CD8-positive, alpha-beta memory T cell (primary cell): ENCODE results near the gene FANCC. TPM values are rescaled to one million over a fixed set of nuclear protein-coding genes. Genes with fewer than 3 reads are reported as not detected.

Source experiments
- CTCF ChIA-PET: fragments of 350-600 bp; sonication (Branson Sonifier 250); formaldehyde crosslinking; loops from one replicate; lab custom pipeline; 2021; ENCODE audit warnings: antibody characterized with exemption; lab: Charles Lee
- POLR2A ChIA-PET: fragments of 350-600 bp; sonication (Branson Sonifier 250); formaldehyde crosslinking; loops from one replicate; lab custom pipeline; 2021; ENCODE audit warnings: antibody characterized with exemption; lab: Charles Lee
- DNase-seq, 5 donors: peaks; one replicate each; pipeline versions ENCODE4 v3.0.0 to v3.0.0-alpha.2; 2020 to 2022; ENCODE audit warnings: mixed read lengths in 1 of 5
- H3K27ac ChIP-seq: one replicate; pipeline ENCODE4 v1.7.0; 2013; ENCODE audit warnings: low read depth, mild to moderate bottlenecking, low read length, moderate library complexity
- H3K27me3 ChIP-seq: 2 replicates; pipeline ENCODE4 v1.7.0; 2013; ENCODE audit warnings: low read length, mild to moderate bottlenecking; ENCODE audit not compliant: insufficient read depth, poor library complexity, severe bottlenecking
- H3K36me3 ChIP-seq: 2 replicates; pipeline ENCODE4 v1.7.0; 2013; ENCODE audit warnings: mild to moderate bottlenecking, low read length, moderate library complexity; ENCODE audit not compliant: insufficient read depth
- H3K4me1 ChIP-seq: 2 replicates; pipeline ENCODE4 v1.7.0; 2013; ENCODE audit warnings: mild to moderate bottlenecking, low read length, moderate library complexity; ENCODE audit not compliant: insufficient read depth
- H3K4me3 ChIP-seq: 2 replicates; pipeline ENCODE4 v1.7.0; 2013; ENCODE audit warnings: mild to moderate bottlenecking, low read length
- H3K9me3 ChIP-seq: 2 replicates; pipeline ENCODE4 v1.7.0; 2013; ENCODE audit warnings: mild to moderate bottlenecking, low read length
- H3K27ac Mint-ChIP-seq, 8 donors: one replicate each; pipeline ENCODE4 v1.8.0; 2020 to 2021; ENCODE audit warnings: mixed read lengths in 8 of 8, mild to moderate bottlenecking in 6 of 8, inconsistent platforms in 3 of 8, moderate library complexity in 3 of 8
- H3K27me3 Mint-ChIP-seq, 2 donors: one replicate each; pipeline ENCODE4 v1.8.0; 2020 to 2021; ENCODE audit warnings: mixed read lengths in 2 of 2, mild to moderate bottlenecking in 1 of 2, moderate library complexity in 1 of 2
- H3K36me3 Mint-ChIP-seq, 3 donors: one replicate each; pipeline ENCODE4 v1.8.0; 2020 to 2021; ENCODE audit warnings: mixed read lengths in 3 of 3, inconsistent platforms in 1 of 3, mild to moderate bottlenecking in 1 of 3
- H3K4me1 Mint-ChIP-seq, 3 donors: one replicate each; pipeline ENCODE4 v1.8.0; 2020 to 2021; ENCODE audit warnings: mixed read lengths in 3 of 3, inconsistent platforms in 1 of 3, mild to moderate bottlenecking in 1 of 3
- H3K4me3 Mint-ChIP-seq, 7 donors: one replicate each; pipeline ENCODE4 v1.8.0; 2020 to 2021; ENCODE audit warnings: mixed read lengths in 7 of 7, mild to moderate bottlenecking in 6 of 7, moderate library complexity in 4 of 7, inconsistent platforms in 2 of 7
- H3K9me3 Mint-ChIP-seq, 5 donors: one replicate each; pipeline ENCODE4 v1.8.0; 2020 to 2022; ENCODE audit warnings: mixed read lengths in 5 of 5, mild to moderate bottlenecking in 3 of 5, moderate library complexity in 2 of 5, inconsistent platforms in 1 of 5
- polyA plus RNA-seq: library from polyadenylated mRNA; unstranded; fragments of 300-500 nt; fragmentation: Illumina TruSeq; gene quantifications from one replicate; pipeline ENCODE4 v1.2.3, GENCODE V29; 2021
- total RNA-seq, 2 experiments: library from RNA; stranded (reverse); gene quantifications; one replicate each; pipeline ENCODE4 v1.2.3, GENCODE V29; 2021

FANCC gene
- total and polyA plus RNA-seq, 3 experiments from 2014 or later, result 2.7 to 18.5 (median 18.0) TPM

DNA sequence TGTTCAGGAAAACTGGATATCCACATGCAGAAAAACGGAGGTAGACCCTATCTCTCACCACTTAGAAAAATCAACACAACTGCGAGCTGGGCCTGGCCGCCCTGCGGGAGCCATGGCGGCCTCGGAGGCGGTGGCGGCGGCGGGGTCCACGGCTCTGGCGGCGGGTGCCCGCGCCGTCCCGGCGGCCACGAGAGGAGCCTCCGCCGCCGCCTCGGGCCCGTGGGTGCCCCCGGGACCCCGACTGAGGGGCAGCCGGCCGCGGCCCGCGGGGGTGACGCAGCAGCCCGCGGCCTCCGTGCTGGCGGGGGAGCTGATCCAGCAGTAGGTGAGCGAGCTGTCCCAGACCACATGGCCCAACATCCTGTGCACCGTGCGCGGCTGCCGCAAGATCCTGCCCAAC is 25.3 kb downstream of the FANCC start:
- ChIA-PET CTCF (no interaction called here), POLR2A (no interaction called here)
- H3K27me3 Mint-ChIP-seq, result no peaks in the 10 kb centered on the region
- Histone ChIP-seq H3K27me3 (no peaks in the 10 kb centered on the region), H3K9me3 (no peaks in the 10 kb centered on the region), H3K4me3 (no peak overlapping the region), H3K36me3 (no peaks in the 10 kb centered on the region), H3K27ac (no peak overlapping the region), H3K4me1 (no peaks in the 10 kb centered on the region)
- peaks cover 0 to 3% (median 0%) of the 10 kb centered on the region in 5 donors for H3K9me3 Mint-ChIP-seq
- DNase-seq, result no peak
- no peak overlapping the region for H3K27ac Mint-ChIP-seq
- H3K4me1 Mint-ChIP-seq, result no peaks in the 10 kb centered on the region
- peaks cover 0 to 10% (median 2%) of the 10 kb centered on the region in 3 donors for H3K36me3 Mint-ChIP-seq
- no peak overlapping the region for H3K4me3 Mint-ChIP-seq

- H3K9me3 ChIP-seq, result no peaks in the 10 kb centered on the region
- Mint-ChIP-seq H3K36me3 (peaks cover 0 to 21% (median 0%) of the 10 kb centered on the region in 3 donors), H3K4me1 (no peaks in the 10 kb centered on the region), H3K27ac (peak overlapping the region in 1 of 8 donors; percentile 35), H3K27me3 (no peaks in the 10 kb centered on the region), H3K9me3 (peaks cover 6 to 15% (median 9%) of the 10 kb centered on the region in 5 donors), H3K4me3 (no peak overlapping the region)
- H3K4me3 ChIP-seq, result no peak overlapping the region
- H3K27ac ChIP-seq, result no peak overlapping the region
- DNase-seq, result no peak
- ChIA-PET CTCF (no interaction called here), POLR2A (no interaction called here)
- H3K27me3 ChIP-seq, result no peaks in the 10 kb centered on the region
- no peaks in the 10 kb centered on the region for H3K36me3 ChIP-seq
- no peaks in the 10 kb centered on the region for H3K4me1 ChIP-seq
These were observed 31.4 kb downstream of the FANCC start for GRCh38 chr9:95286151-95286550.

- Mint-ChIP-seq H3K27ac (peak overlapping the region in 1 of 8 donors; percentile 11), H3K36me3 (peaks cover 1 to 20% (median 4%) of the 10 kb centered on the region in 3 donors), H3K4me3 (no peak overlapping the region), H3K9me3 (peaks cover 14 to 23% (median 17%) of the 10 kb centered on the region in 5 donors), H3K4me1 (no peaks in the 10 kb centered on the region), H3K27me3 (no peaks in the 10 kb centered on the region)
- Histone ChIP-seq H3K27me3 (no peaks in the 10 kb centered on the region), H3K36me3 (no peaks in the 10 kb centered on the region), H3K9me3 (no peaks in the 10 kb centered on the region), H3K4me1 (no peaks in the 10 kb centered on the region), H3K4me3 (no peak overlapping the region), H3K27ac (no peak overlapping the region)
- POLR2A ChIA-PET, result no interaction called here
- CTCF ChIA-PET, result no interaction called here
- DNase-seq, result no peak
These were observed 32.2 kb downstream of the FANCC start for GRCh38 chr9:95285307-95285706.

DNA sequence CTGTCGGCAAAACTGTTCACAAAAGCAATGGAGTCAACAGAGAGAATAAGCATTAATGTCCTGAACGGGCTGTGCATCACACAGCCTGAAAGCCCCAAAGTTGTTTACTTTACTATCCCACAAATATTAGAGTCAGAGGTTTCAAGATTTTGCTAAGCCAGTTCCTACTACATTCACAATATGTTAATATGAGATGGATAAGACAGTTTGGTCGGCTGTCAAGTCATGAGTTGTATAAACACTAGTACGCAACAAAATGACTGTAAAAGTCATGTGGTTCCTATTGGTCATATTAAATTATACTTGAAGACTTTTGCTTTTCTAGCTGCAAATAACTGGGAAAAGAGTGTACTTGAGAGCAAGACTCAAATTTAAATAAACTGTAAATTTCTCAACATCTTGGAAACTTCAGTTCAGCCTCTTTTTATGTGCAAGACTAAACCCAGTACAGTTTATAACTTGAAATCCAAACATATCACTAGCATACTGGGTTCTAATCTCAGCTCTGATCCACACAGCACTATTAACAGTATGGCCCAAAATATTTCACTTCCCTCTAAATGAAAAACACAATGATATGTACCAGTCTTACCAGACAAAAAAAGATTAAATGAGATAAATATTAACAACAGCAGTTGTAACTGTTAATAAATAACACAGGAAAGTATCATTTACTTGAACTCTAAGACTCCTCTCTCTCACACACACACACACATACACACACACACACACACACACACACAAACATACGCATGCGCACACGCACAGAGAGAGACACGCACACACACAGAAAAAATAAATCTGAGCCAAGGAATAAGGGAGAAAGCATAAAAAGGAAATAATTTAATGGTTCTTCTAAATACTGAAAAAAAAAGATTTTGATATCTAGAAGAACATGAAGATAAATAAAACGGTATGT is 33.1 kb downstream of the FANCC start:
- DNase-seq, result no peak
- peaks cover 1 to 26% (median 6%) of the 10 kb centered on the region in 3 donors for H3K36me3 Mint-ChIP-seq
- Histone ChIP-seq H3K9me3 (no peaks in the 10 kb centered on the region), H3K27ac (no peak overlapping the region), H3K36me3 (no peaks in the 10 kb centered on the region), H3K27me3 (no peaks in the 10 kb centered on the region), H3K4me1 (no peaks in the 10 kb centered on the region), H3K4me3 (no peak overlapping the region)
- H3K9me3 Mint-ChIP-seq, result peaks cover 22 to 27% (median 23%) of the 10 kb centered on the region in 5 donors
- CTCF ChIA-PET, result no interaction called here
- no peaks in the 10 kb centered on the region for H3K27me3 Mint-ChIP-seq
- no peaks in the 10 kb centered on the region for H3K4me1 Mint-ChIP-seq
- H3K27ac Mint-ChIP-seq, result no peak overlapping the region
- H3K4me3 Mint-ChIP-seq, result no peak overlapping the region
- POLR2A ChIA-PET, result no interaction called here

- Mint-ChIP-seq H3K4me1 (no peaks in the 10 kb centered on the region), H3K27me3 (no peaks in the 10 kb centered on the region), H3K36me3 (peaks cover 1 to 27% (median 6%) of the 10 kb centered on the region in 3 donors), H3K9me3 (peaks cover 22 to 32% (median 26%) of the 10 kb centered on the region in 5 donors), H3K27ac (no peak overlapping the region), H3K4me3 (no peak overlapping the region)
- no peak for DNase-seq
- ChIA-PET POLR2A (no interaction called here), CTCF (no interaction called here)
- H3K36me3 ChIP-seq, result no peaks in the 10 kb centered on the region
- no peaks in the 10 kb centered on the region for H3K4me1 ChIP-seq
- no peak overlapping the region for H3K4me3 ChIP-seq
- H3K9me3 ChIP-seq, result no peaks in the 10 kb centered on the region
- no peak overlapping the region for H3K27ac ChIP-seq
- H3K27me3 ChIP-seq, result no peaks in the 10 kb centered on the region
These were observed 33.8 kb downstream of the FANCC start for GRCh38 chr9:95283673-95284072.

DNA sequence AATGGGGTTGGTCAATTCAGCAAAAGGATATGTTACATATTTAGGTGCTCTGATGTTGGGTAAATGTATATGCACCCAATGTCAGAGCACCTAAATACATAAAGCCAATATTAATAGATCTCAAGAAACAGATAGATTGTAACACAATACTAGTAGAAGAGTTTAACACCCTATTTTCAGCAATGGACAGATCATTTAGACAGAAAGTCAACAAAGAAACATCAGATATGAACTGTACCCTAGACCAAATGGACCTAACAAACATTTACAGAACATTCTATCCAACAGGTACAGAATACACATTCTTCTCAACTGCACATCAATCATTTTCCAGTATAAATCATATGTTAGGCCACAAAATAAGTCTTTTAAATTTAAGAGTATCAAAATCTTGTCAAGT is 35.2 kb downstream of the FANCC start:
- Mint-ChIP-seq H3K36me3 (peaks cover 1 to 39% (median 6%) of the 10 kb centered on the region in 3 donors), H3K9me3 (peaks cover 22 to 38% (median 26%) of the 10 kb centered on the region in 5 donors), H3K27ac (no peak overlapping the region), H3K4me1 (no peaks in the 10 kb centered on the region), H3K4me3 (no peak overlapping the region), H3K27me3 (no peaks in the 10 kb centered on the region)
- DNase-seq, result no peak
- H3K4me3 ChIP-seq, result no peak overlapping the region
- ChIA-PET POLR2A (no interaction called here), CTCF (no interaction called here)
- no peaks in the 10 kb centered on the region for H3K9me3 ChIP-seq
- H3K27ac ChIP-seq, result no peak overlapping the region
- no peaks in the 10 kb centered on the region for H3K27me3 ChIP-seq
- no peaks in the 10 kb centered on the region for H3K36me3 ChIP-seq
- H3K4me1 ChIP-seq, result no peaks in the 10 kb centered on the region

DNA sequence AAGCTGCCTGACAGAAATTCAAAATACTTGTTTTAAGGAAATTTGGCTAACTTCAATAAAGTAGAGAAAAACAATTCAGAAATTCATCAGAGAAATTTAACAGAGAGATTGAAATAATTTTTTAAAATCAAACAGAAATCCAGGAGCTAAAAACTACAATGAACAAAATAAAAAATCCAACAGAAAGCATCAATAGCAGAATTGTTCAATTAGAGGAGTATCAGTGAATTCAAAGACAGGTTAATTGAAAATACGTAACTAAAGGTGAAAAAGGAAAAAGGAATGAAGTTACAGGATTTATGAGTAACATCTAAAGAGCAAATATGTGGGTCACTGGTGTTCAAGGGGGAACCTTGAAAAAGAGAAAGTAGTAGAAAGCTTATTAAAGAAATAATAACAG is 36.8 kb downstream of the FANCC start:
- no peak for DNase-seq
- peaks cover 5% of the 10 kb centered on the region for H3K4me1 ChIP-seq
- no peak overlapping the region for H3K4me3 Mint-ChIP-seq
- no peak overlapping the region for H3K4me3 ChIP-seq
- no peaks in the 10 kb centered on the region for H3K9me3 ChIP-seq
- peaks cover 22 to 38% (median 26%) of the 10 kb centered on the region in 5 donors for H3K9me3 Mint-ChIP-seq
- no peak overlapping the region for H3K27ac Mint-ChIP-seq
- H3K27me3 Mint-ChIP-seq, result no peaks in the 10 kb centered on the region
- ChIA-PET CTCF (no interaction called here), POLR2A (no interaction called here)
- H3K4me1 Mint-ChIP-seq, result peaks cover 0 to 11% (median 0%) of the 10 kb centered on the region in 3 donors
- H3K36me3 Mint-ChIP-seq, result peaks cover 1 to 39% (median 6%) of the 10 kb centered on the region in 3 donors
- H3K27ac ChIP-seq, result no peak overlapping the region
- H3K36me3 ChIP-seq, result no peaks in the 10 kb centered on the region
- H3K27me3 ChIP-seq, result no peaks in the 10 kb centered on the region

DNA sequence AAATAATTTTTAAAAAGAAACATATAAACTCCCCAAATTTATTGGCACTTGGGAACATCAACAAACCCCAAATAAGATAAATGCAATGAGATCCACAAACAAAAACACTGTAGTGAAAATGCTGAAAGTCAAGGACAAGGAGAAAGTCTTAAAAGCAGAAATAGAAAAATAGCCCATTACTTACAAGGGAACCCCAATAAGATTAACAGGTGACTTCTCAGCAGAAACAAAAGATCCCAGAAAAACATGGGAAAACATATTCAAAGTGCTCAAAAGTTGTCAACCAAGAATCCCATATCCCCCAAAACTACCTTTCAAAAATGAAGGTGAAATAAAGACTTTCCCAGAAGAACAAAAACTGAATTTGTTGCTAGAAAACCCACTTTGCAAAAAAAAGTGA is 40.0 kb downstream of the FANCC start:
- Histone ChIP-seq H3K27ac (no peak overlapping the region), H3K36me3 (no peaks in the 10 kb centered on the region), H3K27me3 (no peaks in the 10 kb centered on the region), H3K9me3 (no peaks in the 10 kb centered on the region), H3K4me1 (peaks cover 5% of the 10 kb centered on the region), H3K4me3 (no peak overlapping the region)
- Mint-ChIP-seq H3K4me1 (peaks cover 0 to 11% (median 0%) of the 10 kb centered on the region in 3 donors), H3K36me3 (peaks cover 1 to 44% (median 6%) of the 10 kb centered on the region in 3 donors), H3K4me3 (no peak overlapping the region), H3K27ac (no peak overlapping the region), H3K27me3 (no peaks in the 10 kb centered on the region), H3K9me3 (peaks cover 21 to 38% (median 26%) of the 10 kb centered on the region in 5 donors)
- POLR2A ChIA-PET, result no interaction called here
- DNase-seq, result no peak
- CTCF ChIA-PET, result no interaction called here
